COLO829 (cell line): Measurements from ENCODE around the gene SIGLECL1.

Source experiments
- DNase-seq: peaks from one replicate; pipeline ENCODE4 v3.0.0; 2012; ENCODE audit warnings: low spot score

The SIGLECL1 gene

GRCh38 chr19:51295382-51296126 is 44.7 kb downstream of the SIGLECL1 start:
- no peak for DNase-seq

DNA sequence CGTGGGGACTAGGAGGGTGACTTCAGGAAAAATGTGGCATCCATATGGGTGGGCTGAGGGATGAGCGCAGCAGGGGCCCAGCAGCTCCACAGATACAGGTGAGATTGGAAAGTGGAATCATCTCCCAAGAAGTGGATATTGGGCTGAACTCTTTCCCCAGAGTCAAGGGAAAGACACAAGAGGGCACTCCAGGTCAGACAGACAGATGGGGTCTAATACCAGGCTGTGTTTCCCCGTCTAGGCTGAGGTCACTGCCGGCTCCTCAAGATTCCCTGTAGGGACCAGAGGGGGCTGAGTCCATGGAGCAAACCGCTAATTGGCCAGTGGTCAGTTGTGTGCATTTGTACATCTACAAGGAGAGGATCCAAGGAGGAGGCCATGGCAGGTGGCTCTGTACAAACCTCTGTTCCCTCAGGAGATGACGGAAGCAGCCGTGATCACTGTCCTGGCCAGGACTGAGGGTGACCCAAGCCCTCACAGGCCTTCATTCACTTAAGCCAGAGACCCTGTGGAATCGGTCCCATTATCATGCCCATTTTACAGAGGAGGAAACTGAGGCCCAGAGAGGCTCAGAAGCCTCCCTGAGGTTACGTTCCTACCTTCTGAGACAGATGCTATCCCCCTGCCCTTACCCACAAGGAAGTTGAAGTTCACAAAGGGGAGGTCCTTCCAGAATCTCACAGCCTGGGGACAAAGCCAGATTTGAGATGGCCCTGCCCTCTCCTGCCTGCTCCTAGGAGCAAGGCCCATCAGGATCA is 45.6 kb downstream of the SIGLECL1 start:
- DNase-seq, result peak; percentile 28

GRCh38 chr19:51297406-51297805 is 46.5 kb downstream of the SIGLECL1 start:
- no peak for DNase-seq

DNA sequence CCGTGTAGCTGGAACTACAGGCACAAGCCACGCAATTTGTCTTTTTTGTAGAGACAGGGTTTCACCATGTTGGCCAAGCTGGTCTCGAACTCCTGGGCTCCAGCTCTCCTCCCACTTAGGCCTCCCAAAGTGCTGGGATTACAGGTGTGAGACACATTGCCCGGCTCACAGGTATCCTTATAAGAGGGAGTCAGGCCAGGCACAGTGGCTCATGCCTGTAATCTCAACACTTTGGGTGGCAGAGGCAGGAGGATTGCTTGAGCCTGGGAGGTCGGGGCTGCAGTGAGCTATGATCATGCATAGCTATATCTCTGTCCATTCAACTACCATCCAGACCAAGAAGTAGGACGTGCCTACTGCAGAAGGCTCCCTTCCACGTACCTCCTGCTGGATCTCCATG is 50.4 kb downstream of the SIGLECL1 start:
- DNase-seq, result no peak

GRCh38 chr19:51305479-51305878 is 54.6 kb downstream of the SIGLECL1 start:
- DNase-seq, result no peak

GRCh38 chr19:51311351-51312257 is 60.7 kb downstream of the SIGLECL1 start, which contains the start of gene IGLON5:
IGLON5 (plus strand) TSS chr19:51311644; CDS start chr19:51311848, 204 bp downstream.
- no peak for DNase-seq

DNA sequence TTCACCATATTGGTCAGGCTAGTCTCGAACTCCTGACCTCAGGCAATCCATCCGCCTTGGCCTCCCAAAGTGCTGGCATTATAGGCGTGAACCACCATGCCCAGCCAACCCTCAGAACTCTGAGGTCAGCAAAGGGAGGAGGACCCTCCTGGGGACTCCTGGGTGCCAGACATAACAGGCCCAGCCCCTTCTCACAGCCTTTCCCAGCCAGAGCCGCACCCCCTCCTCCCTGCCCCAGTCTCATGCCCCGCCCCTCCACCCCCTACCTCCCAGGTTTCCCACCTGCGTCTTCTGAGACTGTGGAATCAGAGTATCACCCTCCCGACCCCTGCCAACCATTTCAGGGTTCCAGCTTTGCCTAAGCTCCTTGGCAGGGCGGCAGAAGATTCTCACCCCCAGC is 65.8 kb downstream of the SIGLECL1 start:
- no peak for DNase-seq

DNA sequence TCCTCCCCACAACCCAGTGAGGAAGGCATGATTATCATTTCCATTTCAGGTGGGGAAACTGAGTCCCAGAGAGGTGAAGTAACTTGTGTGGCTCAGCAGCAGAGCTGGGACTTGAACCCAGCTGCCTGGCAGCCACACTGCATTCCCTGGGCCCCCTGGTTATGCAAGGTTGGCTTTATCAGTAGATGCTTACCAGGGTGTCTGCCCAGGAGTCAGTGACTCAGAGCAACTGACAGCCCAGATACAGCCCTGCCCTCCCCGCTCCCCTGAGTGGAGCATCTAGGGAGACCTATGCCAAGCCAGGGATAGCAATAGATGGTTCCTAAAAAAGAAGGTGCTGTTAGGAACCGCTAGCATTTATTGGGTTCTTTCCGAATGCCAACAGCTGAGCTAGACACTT is 66.5 kb downstream of the SIGLECL1 start:
- DNase-seq, result no peak

DNA sequence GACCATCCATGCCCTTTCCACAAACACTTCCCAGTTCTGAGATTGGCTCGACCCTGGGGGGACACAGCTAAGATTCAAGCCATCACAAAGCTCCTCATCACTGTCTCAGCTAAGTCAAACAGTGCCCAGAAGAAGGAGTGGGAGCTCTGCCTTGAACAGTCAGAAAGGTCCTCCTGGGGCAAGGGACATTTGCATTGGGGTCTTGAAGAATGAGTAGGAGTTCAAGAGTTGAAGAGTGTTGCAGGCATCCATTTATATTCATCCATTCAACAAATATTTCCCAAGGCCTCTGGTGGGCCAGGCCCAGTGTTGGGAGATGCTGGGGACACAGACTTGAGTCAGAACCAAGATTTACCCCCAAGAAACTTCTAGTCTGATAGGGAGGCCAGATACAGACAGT is 67.1 kb downstream of the SIGLECL1 start:
- DNase-seq, result no peak
